Smooth muscle cell (in vitro differentiated cells): Measurements from ENCODE around the gene VTCN1. TPM values are rescaled to one million over a fixed set of nuclear protein-coding genes. Genes with fewer than 3 reads are reported as not detected.

Experiments used
- DNase-seq: peaks from one replicate; lab custom pipeline; 2025; ENCODE audit not compliant: unreplicated experiment; lab: John Stamatoyannopoulos, UW
- H2AFZ ChIP-seq: fragments of 200-600 bp; sonication (generic); 2 replicates; pipeline ENCODE4 v1.6.0; 2016; ENCODE audit warnings: antibody characterized with exemption, low read depth, mild to moderate bottlenecking
- H3F3A ChIP-seq: fragments of 200-600 bp; sonication (generic); 2 replicates; pipeline ENCODE4 v1.6.0; 2017; ENCODE audit warnings: antibody characterized with exemption, low read depth
- H3K27ac ChIP-seq: fragments of 200-600 bp; sonication (generic); 2 replicates; pipeline ENCODE4 v1.5.1; 2016; ENCODE audit warnings: low read depth, mild to moderate bottlenecking
- H3K27me3 ChIP-seq: fragments of 200-600 bp; sonication (generic); 2 replicates; pipeline ENCODE4 v1.6.1; 2016; ENCODE audit warnings: low read depth, mild to moderate bottlenecking
- H3K36me3 ChIP-seq: fragments of 200-600 bp; sonication (generic); 2 replicates; pipeline ENCODE4 v1.5.1; 2016; ENCODE audit warnings: low read depth
- H3K4me1 ChIP-seq: fragments of 200-600 bp; sonication (generic); 2 replicates; pipeline ENCODE4 v1.5.1; 2016; ENCODE audit warnings: low read depth
- H3K4me2 ChIP-seq: fragments of 200-600 bp; sonication (generic); 2 replicates; pipeline ENCODE4 v1.6.0; 2016; ENCODE audit warnings: mild to moderate bottlenecking
- H3K4me3 ChIP-seq: fragments of 200-600 bp; sonication (generic); 2 replicates; pipeline ENCODE4 v1.5.1; 2016; ENCODE audit warnings: mild to moderate bottlenecking
- H3K79me2 ChIP-seq: fragments of 200-600 bp; sonication (generic); 2 replicates; pipeline ENCODE4 v1.6.0; 2016; ENCODE audit warnings: low read depth, mild to moderate bottlenecking
- H3K9ac ChIP-seq: fragments of 200-600 bp; sonication (generic); 2 replicates; pipeline ENCODE4 v1.6.0; 2016; ENCODE audit warnings: low read depth
- H3K9me3 ChIP-seq: fragments of 200-600 bp; sonication (generic); replicated peaks from 2 replicates; pipeline ENCODE4 v1.5.1; 2016; ENCODE audit warnings: low read depth
- H4K20me1 ChIP-seq: fragments of 200-600 bp; sonication (generic); 2 replicates; pipeline ENCODE4 v1.6.0; 2016; ENCODE audit warnings: low read depth
- CTCF ChIP-seq: fragments of 200-600 bp; sonication (generic); IDR thresholded peaks from 2 replicates; pipeline ENCODE4 v1.5.1; 2017; ENCODE audit warnings: borderline replicate concordance, mild to moderate bottlenecking, antibody characterized with exemption; ENCODE audit not compliant: insufficient read depth, poor library complexity, severe bottlenecking
- WGBS: methylation state at CpG from one replicate; pipeline ENCODE4 v1.1.7; 2016; ENCODE audit warnings: low lambda C conversion rate; 5-methylcytosine and 5-hydroxymethylcytosine counted together
- polyA plus RNA-seq: library from polyadenylated mRNA; unstranded; fragments of >200 nt; fragmentation: Nextera tagmentation; extraction: Ambion mirVana; gene quantifications from 2 replicates; pipeline ENCODE4 v1.2.1, GENCODE V29; 2016
- total RNA-seq: library from RNA; depleted of rRNA; stranded (reverse); fragments of >200 nt; gene quantifications from 2 replicates; pipeline ENCODE4 v1.2.3, GENCODE V29; 2014

The VTCN1 gene
- total and polyA plus RNA-seq, 2 experiments from 2014 or later: 7.1 to 33.0 TPM

GRCh38 chr1:117177376-117177775, 33.4 kb downstream of the VTCN1 start:
- no peak for DNase-seq

GRCh38 chr1:117176579-117176978, 34.1 kb downstream of the VTCN1 start:
- no peak for DNase-seq
- no peaks in the 10 kb centered on the region for H3K9me3 ChIP-seq

More at GRCh38 chr1:117177376-117177775, 33.4 kb downstream of the VTCN1 start:
- Histone ChIP-seq H4K20me1 (no peaks in the 10 kb centered on the region), H3F3A (peaks cover 6% of the 10 kb centered on the region), H3K9me3 (no peaks in the 10 kb centered on the region), H3K9ac (no peak overlapping the region), H3K27me3 (no peaks in the 10 kb centered on the region), H3K36me3 (no peaks in the 10 kb centered on the region), H3K79me2 (no peaks in the 10 kb centered on the region), H3K4me2 (no peak overlapping the region), H3K27ac (no peak overlapping the region), H2AFZ (no peak overlapping the region), H3K4me3 (no peak overlapping the region), H3K4me1 (peaks cover 13% of the 10 kb centered on the region)
- WGBS: 94% methylated on average over 1 of the region's 1 CpG
- no peak for TF ChIP-seq CTCF

GRCh38 chr1:117174851-117175250, 35.9 kb downstream of the VTCN1 start:
- Histone ChIP-seq H3K4me1 (peaks cover 2% of the 10 kb centered on the region), H4K20me1 (no peaks in the 10 kb centered on the region), H3K27ac (no peak overlapping the region), H2AFZ (no peak overlapping the region), H3K9ac (no peak overlapping the region), H3K9me3 (no peaks in the 10 kb centered on the region), H3K79me2 (no peaks in the 10 kb centered on the region), H3K4me3 (no peak overlapping the region), H3F3A (peaks cover 3% of the 10 kb centered on the region), H3K4me2 (no peak overlapping the region), H3K36me3 (no peaks in the 10 kb centered on the region), H3K27me3 (no peaks in the 10 kb centered on the region)
- 87% methylated on average over 4 of the region's 4 CpGs for whole genome bisulfite sequencing
- DNase-seq: no peak
- no peak for TF ChIP-seq CTCF

More at GRCh38 chr1:117176579-117176978, 34.1 kb downstream of the VTCN1 start:
- TF ChIP-seq CTCF: no peak
- Histone ChIP-seq H3K4me1 (peaks cover 13% of the 10 kb centered on the region), H3K9ac (no peak overlapping the region), H3K36me3 (no peaks in the 10 kb centered on the region), H3K4me3 (no peak overlapping the region), H4K20me1 (no peaks in the 10 kb centered on the region), H3K27me3 (no peaks in the 10 kb centered on the region), H3K27ac (no peak overlapping the region), H2AFZ (no peak overlapping the region), H3F3A (peaks cover 6% of the 10 kb centered on the region), H3K4me2 (no peak overlapping the region), H3K79me2 (no peaks in the 10 kb centered on the region)
- WGBS: 71% methylated on average over 6 of the region's 6 CpGs

GRCh38 chr1:117173691-117174090, 37.0 kb downstream of the VTCN1 start:
- H3K9ac ChIP-seq: no peak overlapping the region
- no peak overlapping the region for H3K4me3 ChIP-seq
- H3K36me3 ChIP-seq: no peaks in the 10 kb centered on the region
- no peak for TF ChIP-seq CTCF
- no peaks in the 10 kb centered on the region for H3K4me1 ChIP-seq
- no peak overlapping the region for H3K4me2 ChIP-seq
- 94% methylated on average over 6 of the region's 6 CpGs for WGBS
- H3K27me3 ChIP-seq: no peaks in the 10 kb centered on the region
- H3K27ac ChIP-seq: no peak overlapping the region
- H3K9me3 ChIP-seq: no peaks in the 10 kb centered on the region
- no peaks in the 10 kb centered on the region for H3K79me2 ChIP-seq
- H3F3A ChIP-seq: peaks cover 2% of the 10 kb centered on the region
- no peaks in the 10 kb centered on the region for H4K20me1 ChIP-seq
- no peak overlapping the region for H2AFZ ChIP-seq
- no peak for DNase-seq
